ENCODE data around the gene CCNY.

Gene CCNY

DNA sequence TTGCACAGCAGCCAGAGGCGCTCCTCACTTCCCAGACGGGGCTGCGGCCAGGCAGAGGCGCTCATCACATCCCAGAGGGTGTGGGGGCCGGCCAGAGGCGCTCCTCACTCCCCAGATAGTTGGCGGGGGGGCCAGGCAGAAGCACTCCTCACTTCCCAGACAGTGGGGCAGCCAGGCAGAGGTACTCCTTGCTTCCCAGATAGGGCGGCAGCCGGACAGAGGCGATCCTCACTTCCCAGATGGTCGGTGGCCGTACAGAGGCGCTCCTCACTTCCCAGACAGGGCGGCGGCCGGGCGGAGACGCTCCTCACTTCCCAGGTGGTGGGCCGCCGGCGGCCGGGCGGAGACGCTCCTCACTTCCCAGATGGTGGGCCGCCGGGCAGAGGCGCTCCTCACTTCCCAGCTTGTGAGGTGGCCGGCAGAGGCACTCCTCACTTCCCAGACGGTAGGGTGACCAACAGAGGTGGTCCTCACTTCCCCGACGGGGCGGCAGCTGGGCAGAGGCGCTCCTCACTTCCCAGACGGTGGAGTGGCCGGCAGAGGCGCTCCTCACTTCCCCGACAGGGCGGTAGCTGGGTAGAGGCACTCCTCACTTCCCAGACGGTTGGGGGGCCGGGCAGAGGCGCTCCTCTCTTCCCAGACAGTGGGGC lies 26.5 kb downstream of the CCNY start:
- no peaks in the 10 kb centered on the region for H3K9me2 ChIP-seq (replicated peaks; ENCODE audit: control insufficient read depth, low read length)
- TF ChIP-seq EZH2phosphoT487 (IDR thresholded peaks at IDR 0.05; ENCODE audit: borderline replicate concordance, low read length) = no peak
- TF ChIP-seq, protein P1, sequence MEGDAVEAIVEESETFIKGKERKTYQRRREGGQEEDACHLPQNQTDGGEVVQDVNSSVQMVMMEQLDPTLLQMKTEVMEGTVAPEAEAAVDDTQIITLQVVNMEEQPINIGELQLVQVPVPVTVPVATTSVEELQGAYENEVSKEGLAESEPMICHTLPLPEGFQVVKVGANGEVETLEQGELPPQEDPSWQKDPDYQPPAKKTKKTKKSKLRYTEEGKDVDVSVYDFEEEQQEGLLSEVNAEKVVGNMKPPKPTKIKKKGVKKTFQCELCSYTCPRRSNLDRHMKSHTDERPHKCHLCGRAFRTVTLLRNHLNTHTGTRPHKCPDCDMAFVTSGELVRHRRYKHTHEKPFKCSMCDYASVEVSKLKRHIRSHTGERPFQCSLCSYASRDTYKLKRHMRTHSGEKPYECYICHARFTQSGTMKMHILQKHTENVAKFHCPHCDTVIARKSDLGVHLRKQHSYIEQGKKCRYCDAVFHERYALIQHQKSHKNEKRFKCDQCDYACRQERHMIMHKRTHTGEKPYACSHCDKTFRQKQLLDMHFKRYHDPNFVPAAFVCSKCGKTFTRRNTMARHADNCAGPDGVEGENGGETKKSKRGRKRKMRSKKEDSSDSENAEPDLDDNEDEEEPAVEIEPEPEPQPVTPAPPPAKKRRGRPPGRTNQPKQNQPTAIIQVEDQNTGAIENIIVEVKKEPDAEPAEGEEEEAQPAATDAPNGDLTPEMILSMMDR (IDR thresholded peaks at IDR 0.05; ENCODE audit: low read depth, low read length, poor library complexity, severe bottlenecking) = no peak
- peaks cover 3% of the 10 kb centered on the region; the same call in 1 of the 2 replicates for H4K20me1 ChIP-seq (ENCODE audit: control insufficient read depth, insufficient read depth, low read depth, low read length)
- no peaks in the 10 kb centered on the region for H3K9me3 ChIP-seq (ENCODE audit: control insufficient read depth, insufficient read depth, low read length)
- H3K27ac ChIP-seq (ENCODE audit: low read depth, low read length) = no peak overlapping the region
- peaks cover 7% of the 10 kb centered on the region for H3K4me1 ChIP-seq (ENCODE audit: control insufficient read depth, low read length)
- no peaks in the 10 kb centered on the region for H3K27me3 ChIP-seq (ENCODE audit: control insufficient read depth, low read length)
- no peak overlapping the region for H3K4me3 ChIP-seq (ENCODE audit: low read length)
- no peak overlapping the region for H3K4me2 ChIP-seq (ENCODE audit: low read length)
- no peaks in the 10 kb centered on the region for H3K36me3 ChIP-seq (ENCODE audit: control insufficient read depth, low read length)
- peaks cover 4% of the 10 kb centered on the region; the same call in 1 of the 2 replicates for H3F3A ChIP-seq (ENCODE audit: control insufficient read depth, insufficient read depth)
- H3K79me2 ChIP-seq (ENCODE audit: control insufficient read depth, low read length) = peaks cover 83% of the 10 kb centered on the region

DNA sequence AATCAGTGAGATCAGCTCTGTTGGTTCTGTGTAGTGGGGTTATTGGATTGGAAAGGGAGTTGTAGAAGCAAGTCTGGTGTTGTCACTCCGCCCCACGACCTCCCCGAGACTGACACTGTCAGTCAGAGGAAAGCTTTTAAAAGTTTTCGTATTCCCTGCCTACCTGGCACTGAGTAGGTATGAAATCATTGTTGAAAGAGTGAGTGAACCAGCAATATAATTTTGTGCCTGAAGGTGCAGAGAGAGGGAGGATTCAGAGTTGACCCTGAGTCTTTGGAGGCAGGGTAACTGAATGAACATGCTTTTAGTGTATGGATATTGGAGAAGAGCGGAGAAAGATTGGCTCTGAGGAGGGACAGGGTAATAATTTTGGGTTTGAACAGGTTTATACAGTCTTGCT lies 27.3 kb downstream of the CCNY start:
- no peaks in the 10 kb centered on the region; the same call in 1 of the 2 replicates for H4K20me1 ChIP-seq (ENCODE audit: control insufficient read depth, insufficient read depth, low read depth, low read length)
- H3K27me3 ChIP-seq (ENCODE audit: control insufficient read depth, low read length) = no peaks in the 10 kb centered on the region
- H3K9me2 ChIP-seq (replicated peaks; ENCODE audit: control insufficient read depth, low read length) = no peaks in the 10 kb centered on the region
- H3K4me2 ChIP-seq (ENCODE audit: low read length) = no peak overlapping the region
- H3K36me3 ChIP-seq (ENCODE audit: control insufficient read depth, low read length) = no peaks in the 10 kb centered on the region
- no peak overlapping the region for H3K4me3 ChIP-seq (ENCODE audit: low read length)
- H3F3A ChIP-seq (ENCODE audit: control insufficient read depth, insufficient read depth) = peaks cover 4% of the 10 kb centered on the region; the same call in 1 of the 2 replicates
- H3K27ac ChIP-seq (ENCODE audit: low read depth, low read length) = no peak overlapping the region
- H3K9me3 ChIP-seq (ENCODE audit: control insufficient read depth, insufficient read depth, low read length) = no peaks in the 10 kb centered on the region
- TF ChIP-seq, protein P1 (IDR thresholded peaks at IDR 0.05; ENCODE audit: low read depth, low read length, poor library complexity, severe bottlenecking) = no peak
- no peak for TF ChIP-seq EZH2phosphoT487 (IDR thresholded peaks at IDR 0.05; ENCODE audit: borderline replicate concordance, low read length)
- H3K4me1 ChIP-seq (ENCODE audit: control insufficient read depth, low read length) = peaks cover 7% of the 10 kb centered on the region
- H3K79me2 ChIP-seq (ENCODE audit: control insufficient read depth, low read length) = peaks cover 83% of the 10 kb centered on the region

DNA sequence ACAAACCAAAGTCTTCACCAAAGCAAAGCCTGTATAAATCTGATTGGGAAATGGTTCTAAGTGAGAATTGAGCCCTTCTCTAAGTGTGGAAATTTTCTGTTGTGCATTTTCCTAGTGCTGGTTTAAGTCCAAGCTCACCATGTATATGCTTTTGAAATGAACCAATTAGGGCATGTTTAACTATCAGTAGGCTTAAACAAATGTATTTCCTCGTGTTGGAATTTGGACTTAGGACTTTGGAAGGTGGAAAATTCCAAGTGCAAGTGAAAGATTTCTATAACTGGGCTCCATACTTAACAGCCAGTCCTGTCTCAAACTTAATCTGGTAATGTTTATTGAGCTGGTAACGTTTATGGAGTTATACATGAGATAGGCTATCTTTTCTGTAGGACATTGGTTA lies 28.5 kb downstream of the CCNY start:
- Histone ChIP-seq H4K20me1 (ENCODE audit: control insufficient read depth, insufficient read depth, low read depth, low read length) (no peaks in the 10 kb centered on the region), H3K9me3 (ENCODE audit: control insufficient read depth, insufficient read depth, low read length) (no peaks in the 10 kb centered on the region), H3K79me2 (ENCODE audit: control insufficient read depth, low read length) (peaks cover 83% of the 10 kb centered on the region), H3K4me1 (ENCODE audit: control insufficient read depth, low read length) (peaks cover 7% of the 10 kb centered on the region), H3K9me2 (replicated peaks; ENCODE audit: control insufficient read depth, low read length) (no peaks in the 10 kb centered on the region), H3K36me3 (ENCODE audit: control insufficient read depth, low read length) (no peaks in the 10 kb centered on the region), H3K27me3 (ENCODE audit: control insufficient read depth, low read length) (no peaks in the 10 kb centered on the region), H3K4me2 (ENCODE audit: low read length) (no peak overlapping the region), H3K27ac (ENCODE audit: low read depth, low read length) (no peak overlapping the region), H3F3A (ENCODE audit: control insufficient read depth, insufficient read depth) (peaks cover 4% of the 10 kb centered on the region; the same call in 1 of the 2 replicates), H3K4me3 (ENCODE audit: low read length) (no peak overlapping the region)
- TF ChIP-seq, protein P1 (IDR thresholded peaks at IDR 0.05; ENCODE audit: low read depth, low read length, poor library complexity, severe bottlenecking) = no peak
- TF ChIP-seq EZH2phosphoT487 (IDR thresholded peaks at IDR 0.05; ENCODE audit: borderline replicate concordance, low read length) = no peak

Measured in DOHH2 (cell line).